GM13977 (cell line): ENCODE data around the gene U2SURP.
A peak's percentile ranks its signal among the peaks of the same experiment; 100 is the strongest.
"Not testable (repeated sequence)": the region's sequence is repeated elsewhere in the genome, so short reads cannot be mapped to it uniquely, and the experiment has no call there.

Source experiments
- DNase-seq: peaks from one replicate; pipeline ENCODE4 v3.0.0; 2012; ENCODE audit warnings: low spot score
- in situ Hi-C: fragments of 300-500 bp; cut with MboI; formaldehyde crosslinking; loops from one replicate; pipeline ENCODE4 v1.12.0; 2022; ENCODE audit warnings: low sequenced_read_pairs, low pct_unique_long_range_greater_than_20kb, mixed read lengths, inconsistent platforms; ENCODE audit not compliant: unreplicated experiment
- TF ChIP-seq, protein P1 (sequence below): IDR thresholded peaks from 2 replicates; pipeline ENCODE4 v1.5.1; 2012; ENCODE audit warnings: mild to moderate bottlenecking, control low read depth; ENCODE audit not compliant: insufficient read depth; ENCODE audit errors: extremely low read depth, missing control alignments

The U2SURP gene

GRCh38 chr3:142987080-142987700 lies 14.2 kb upstream of the U2SURP start:
- TF ChIP-seq, protein P1, sequence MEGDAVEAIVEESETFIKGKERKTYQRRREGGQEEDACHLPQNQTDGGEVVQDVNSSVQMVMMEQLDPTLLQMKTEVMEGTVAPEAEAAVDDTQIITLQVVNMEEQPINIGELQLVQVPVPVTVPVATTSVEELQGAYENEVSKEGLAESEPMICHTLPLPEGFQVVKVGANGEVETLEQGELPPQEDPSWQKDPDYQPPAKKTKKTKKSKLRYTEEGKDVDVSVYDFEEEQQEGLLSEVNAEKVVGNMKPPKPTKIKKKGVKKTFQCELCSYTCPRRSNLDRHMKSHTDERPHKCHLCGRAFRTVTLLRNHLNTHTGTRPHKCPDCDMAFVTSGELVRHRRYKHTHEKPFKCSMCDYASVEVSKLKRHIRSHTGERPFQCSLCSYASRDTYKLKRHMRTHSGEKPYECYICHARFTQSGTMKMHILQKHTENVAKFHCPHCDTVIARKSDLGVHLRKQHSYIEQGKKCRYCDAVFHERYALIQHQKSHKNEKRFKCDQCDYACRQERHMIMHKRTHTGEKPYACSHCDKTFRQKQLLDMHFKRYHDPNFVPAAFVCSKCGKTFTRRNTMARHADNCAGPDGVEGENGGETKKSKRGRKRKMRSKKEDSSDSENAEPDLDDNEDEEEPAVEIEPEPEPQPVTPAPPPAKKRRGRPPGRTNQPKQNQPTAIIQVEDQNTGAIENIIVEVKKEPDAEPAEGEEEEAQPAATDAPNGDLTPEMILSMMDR: peak; percentile 59
- DNase-seq: peak; percentile 53
- in situ Hi-C loops: loop anchor here (25.0 kb wide), 1 partner anchor 400 kb away; the partner anchor contains the start of genes ATR and PLS1

DNA sequence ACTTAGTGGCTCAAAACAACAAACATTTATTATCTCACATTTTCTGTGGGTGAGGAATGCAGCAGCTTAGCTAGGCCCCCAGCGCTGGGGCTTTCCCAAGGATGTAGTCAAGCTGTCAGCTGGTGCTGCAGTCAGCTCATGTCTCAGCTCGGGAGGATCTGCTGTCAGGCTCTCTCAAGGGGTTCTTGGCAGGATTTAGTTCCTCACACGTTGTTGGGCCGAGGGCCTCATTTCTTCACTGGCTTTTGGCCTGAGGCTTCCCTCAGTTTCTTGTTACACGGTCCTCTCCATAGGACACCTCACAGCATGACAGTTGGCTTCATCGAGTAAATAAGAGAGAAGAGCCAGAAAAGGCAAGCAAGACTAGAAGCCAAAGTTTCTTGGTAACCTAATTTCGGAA lies 13.7 kb upstream of the U2SURP start:
- TF ChIP-seq, protein P1: no peak
- peak; percentile 43 for DNase-seq
- in situ Hi-C loops: loop anchor here (25.0 kb wide), 1 partner anchor 400 kb away; the partner anchor contains the start of genes ATR and PLS1

GRCh38 chr3:142988221-142988620 lies 13.1 kb upstream of the U2SURP start:
- not testable (repeated sequence) for DNase-seq
- in situ Hi-C loops: loop anchor here (25.0 kb wide), 1 partner anchor 401 kb away; the partner anchor contains the start of genes ATR and PLS1

DNA sequence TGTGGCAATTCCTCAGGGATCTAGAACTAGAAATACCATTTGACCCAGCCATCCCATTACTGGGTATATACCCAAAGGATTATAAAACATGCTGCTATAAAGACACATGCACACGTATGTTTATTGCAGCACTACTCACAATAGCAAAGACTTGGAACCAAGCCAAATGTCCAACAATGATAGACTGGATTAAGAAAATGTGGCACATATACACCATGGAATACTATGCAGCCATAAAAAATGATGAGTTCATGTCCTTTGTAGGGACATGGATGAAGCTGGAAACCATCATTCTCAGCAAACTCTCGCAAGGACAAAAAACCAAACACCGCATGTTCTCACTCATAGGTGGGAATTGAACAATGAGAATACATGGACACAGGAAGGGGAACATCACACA lies 12.5 kb upstream of the U2SURP start:
- in situ Hi-C loops: loop anchor here (25.0 kb wide), 1 partner anchor 402 kb away; the partner anchor contains the start of genes ATR and PLS1

GRCh38 chr3:142990721-142991120 lies 10.6 kb upstream of the U2SURP start:
- in situ Hi-C loops: loop anchor here (10.0 to 25.0 kb wide), 2 partner anchors 166 to 403 kb away; partner anchors contain the start of genes ATR and PLS1
- TF ChIP-seq, protein P1: no peak
- no peak for DNase-seq

More for the DNA sequence above, 12.5 kb upstream of the U2SURP start:
- DNase-seq: not testable (repeated sequence)

DNA sequence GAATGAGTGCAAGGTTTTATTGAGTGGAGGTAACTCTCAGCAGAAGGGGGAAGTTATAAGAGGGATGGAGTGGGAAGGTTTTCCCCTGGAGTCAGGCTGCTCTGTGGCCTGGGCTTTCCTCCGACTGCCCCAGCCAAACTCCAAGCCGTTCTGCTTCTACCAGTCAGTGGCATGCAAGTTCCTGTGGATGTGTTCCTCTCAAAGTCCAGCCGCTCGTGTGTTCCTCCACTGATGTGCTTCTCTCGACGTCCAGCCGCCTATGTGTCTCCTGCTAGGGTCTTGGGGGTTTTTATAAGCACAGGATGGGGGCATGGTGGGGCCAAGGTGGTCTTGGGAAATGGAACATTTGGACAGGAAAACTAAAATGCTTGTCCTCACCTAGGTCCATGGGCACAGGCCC lies 9.0 kb upstream of the U2SURP start:
- in situ Hi-C loops: loop anchor here (10.0 to 25.0 kb wide), 2 partner anchors 168 to 405 kb away; partner anchors contain the start of genes ATR and PLS1
- DNase-seq: no peak
- TF ChIP-seq, protein P1: no peak

- TF ChIP-seq, protein P1: peak; percentile 75
- DNase-seq: peak; percentile 75
- in situ Hi-C loops: loop anchor here (10.0 to 25.0 kb wide), 2 partner anchors 169 to 407 kb away; partner anchors contain the start of genes ATR and PLS1
Measured at GRCh38 chr3:142993958-142994442, 7.4 kb upstream of the U2SURP start.
